Measurements from ENCODE around the gene CEP20. TPM values are rescaled to one million over a fixed set of nuclear protein-coding genes. Genes with fewer than 3 reads are reported as not detected.
"Not testable (repeated sequence)": the region's sequence is repeated elsewhere in the genome, so short reads cannot be mapped to it uniquely, and the experiment has no call there.

Gene CEP20
- 32.0 TPM for total RNA-seq
- long read RNA-seq, transcript FOPNL-201 (5 exons, 2,275 nt): major isoform, 21 of 28 reads
- long read RNA-seq, partial matches to known transcripts: 0 of 28 reads
- long read RNA-seq, other reads (novel, unspliced or antisense): 2 of 28 reads

DNA sequence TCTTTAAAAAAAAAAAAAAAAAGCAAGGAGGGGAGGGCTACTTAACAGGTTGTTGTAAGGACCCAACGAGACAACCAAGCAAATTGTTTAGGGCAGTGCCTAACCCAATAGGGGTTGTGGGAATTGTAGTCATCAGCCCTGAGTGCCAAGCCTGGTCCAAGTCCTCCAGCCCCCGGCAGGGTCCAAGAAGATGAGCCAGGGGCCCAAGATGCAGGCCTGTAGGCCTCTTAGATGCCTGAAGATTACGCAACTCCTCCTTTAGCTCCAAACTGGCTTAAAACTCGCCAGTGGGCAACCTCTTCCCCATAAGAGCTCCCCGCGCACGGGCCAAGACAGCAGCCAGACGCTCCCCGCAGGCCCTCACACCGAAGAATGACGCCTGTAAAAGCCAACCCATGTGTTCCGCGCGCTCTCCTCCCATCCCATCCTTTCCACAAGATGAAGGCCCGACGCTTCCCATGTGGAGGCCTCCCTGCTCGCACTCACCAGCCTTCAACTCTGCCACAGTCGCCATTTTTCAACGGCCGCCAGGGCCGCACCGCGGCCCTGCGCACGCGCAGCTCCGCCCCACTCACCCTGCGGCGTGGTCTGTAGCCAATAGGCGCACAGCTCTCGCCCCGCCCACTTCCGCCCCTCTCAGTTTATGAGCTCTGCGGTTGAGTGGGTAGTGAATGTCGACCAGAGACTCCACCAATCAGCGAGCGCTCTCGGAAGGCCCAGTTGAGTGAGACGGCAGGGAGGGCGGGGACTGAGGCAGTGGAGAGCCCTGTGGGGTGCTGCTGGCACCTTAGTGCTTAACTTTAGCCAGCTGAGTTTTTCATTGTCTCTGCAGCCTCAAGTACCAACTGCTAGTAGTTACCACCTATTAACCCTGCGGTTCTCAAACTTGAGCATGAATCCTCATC, at the start of gene CEP20:
Gene CEP20 (minus strand): TSS at position 532 of the 905 bp plus-strand sequence. CDS start 18 bp downstream, at position 514.
- DNase-seq (ENCODE audit: missing footprints) (peak; percentile 100), ATAC-seq (peak; percentile 100)
- intact Hi-C loops (cut with DNase I): loop anchor here (5.0 kb wide), 2 partner anchors 64 to 134 kb away; no protein-coding TSS in a partner anchor

DNA sequence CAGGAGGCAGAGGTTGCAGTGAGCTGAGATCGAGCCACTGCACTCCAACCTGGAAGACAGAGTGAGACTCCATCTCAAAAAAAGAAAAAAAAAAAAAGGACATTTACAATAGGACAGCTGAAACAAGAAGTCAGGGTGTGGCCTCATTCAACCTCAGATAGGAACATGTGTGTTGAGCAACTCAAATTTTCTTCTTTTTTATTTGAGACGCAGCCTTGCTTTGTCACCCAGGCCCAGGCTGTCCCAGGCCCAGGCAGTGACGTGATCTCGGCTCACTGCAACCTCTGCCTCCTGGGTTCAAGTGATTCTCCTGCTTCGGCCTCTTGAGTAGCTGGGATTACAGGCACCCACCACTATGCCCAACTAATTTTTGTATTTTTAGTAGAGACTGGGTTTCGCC, 48.4 kb upstream of the CEP20 start:
- ATAC-seq; intact Hi-C loops (cut with DNase I); DNase-seq (ENCODE audit: missing footprints): not testable (repeated sequence)

DNA sequence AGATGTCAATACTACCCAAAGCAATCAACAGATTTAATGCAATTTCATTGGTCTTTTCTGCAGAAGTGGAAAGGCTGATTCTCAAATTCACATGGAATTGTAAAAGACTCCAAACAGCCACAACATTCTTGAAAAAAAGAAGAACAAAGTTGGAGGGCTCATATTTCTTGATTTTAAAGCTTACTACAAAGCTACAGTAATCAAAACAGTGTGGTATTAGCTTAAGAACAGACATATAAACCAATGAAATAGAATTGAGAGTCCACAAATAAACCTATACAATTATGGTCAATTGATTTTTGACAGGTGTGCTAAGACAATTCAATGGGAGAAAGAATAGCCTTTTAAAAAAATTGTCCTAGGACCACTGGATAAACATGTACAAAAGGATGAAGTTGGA, 46.6 kb upstream of the CEP20 start:
- no peak for DNase-seq (ENCODE audit: missing footprints)
- no peak for ATAC-seq
- intact Hi-C loops (cut with DNase I): no loop called here

DNA sequence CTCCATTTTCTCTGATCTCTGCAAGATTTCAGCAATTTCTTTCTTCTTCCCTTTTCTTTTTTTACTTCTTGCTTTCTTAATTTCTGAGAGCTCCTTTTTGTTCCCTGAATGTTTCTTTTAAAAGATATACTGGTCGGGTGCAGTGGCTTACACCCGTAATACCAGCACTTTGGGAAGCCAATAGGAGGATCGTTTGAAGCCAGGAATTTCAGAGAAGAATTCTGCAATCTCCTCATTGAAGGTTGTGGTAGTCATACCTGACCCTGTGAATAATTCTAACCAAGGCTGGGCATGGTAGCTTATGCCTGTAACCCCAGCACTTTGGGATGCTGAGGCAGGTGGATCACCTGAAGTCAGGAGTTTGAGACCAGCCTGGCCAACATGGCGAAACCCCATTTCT, 45.4 kb upstream of the CEP20 start:
- intact Hi-C loops (cut with DNase I): no loop called here
- DNase-seq (ENCODE audit: missing footprints) (no peak), ATAC-seq (no peak)

DNA sequence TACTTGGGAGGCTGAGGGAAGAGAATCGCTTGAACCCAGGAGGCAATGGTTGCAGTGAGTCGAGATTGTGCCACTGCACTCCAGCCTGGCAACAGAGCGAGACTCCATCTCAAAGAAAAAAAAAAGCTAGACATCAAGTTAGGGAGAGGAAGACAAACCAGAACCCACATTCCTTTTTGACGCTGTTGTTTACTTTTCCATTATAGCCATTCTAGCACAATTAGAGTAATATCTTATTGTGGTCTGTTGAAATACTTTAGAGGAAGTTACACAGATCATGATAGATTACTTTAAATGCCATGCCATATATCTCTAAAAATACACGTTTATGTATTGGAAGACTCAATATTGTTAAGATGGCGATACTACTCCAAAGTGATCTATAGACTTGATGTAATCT, 44.5 kb upstream of the CEP20 start:
- no peak for ATAC-seq
- DNase-seq (ENCODE audit: missing footprints): no peak

GRCh38 chr16:15928261-15929104, 40.1 kb upstream of the CEP20 start:
- intact Hi-C loops (cut with DNase I): no loop called here
- ATAC-seq (no peak), DNase-seq (ENCODE audit: missing footprints) (no peak)

More for the DNA sequence above, 44.5 kb upstream of the CEP20 start:
- intact Hi-C loops (cut with DNase I): no loop called here

DNA sequence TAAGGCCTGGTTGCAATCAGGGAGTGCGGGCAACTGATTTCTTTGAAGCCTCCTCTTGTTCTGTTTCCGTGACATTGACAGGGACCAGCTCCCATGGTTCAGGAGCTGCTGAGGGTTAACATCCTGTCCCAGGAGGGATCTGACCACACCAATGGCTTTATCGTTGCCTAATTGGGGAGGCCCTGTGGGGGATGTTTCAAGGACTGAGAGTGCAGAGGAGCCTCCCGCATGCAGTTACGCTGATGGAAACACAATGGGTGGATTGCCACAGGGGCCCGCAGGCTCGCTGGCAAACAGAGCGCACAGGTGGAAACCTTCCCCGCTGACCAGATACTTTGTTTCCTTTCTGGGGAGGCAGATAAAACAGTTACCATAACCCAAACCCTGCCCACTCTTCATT, 37.2 kb upstream of the CEP20 start:
- ATAC-seq: no peak
- intact Hi-C loops (cut with DNase I): no loop called here
- no peak for DNase-seq (ENCODE audit: missing footprints)

DNA sequence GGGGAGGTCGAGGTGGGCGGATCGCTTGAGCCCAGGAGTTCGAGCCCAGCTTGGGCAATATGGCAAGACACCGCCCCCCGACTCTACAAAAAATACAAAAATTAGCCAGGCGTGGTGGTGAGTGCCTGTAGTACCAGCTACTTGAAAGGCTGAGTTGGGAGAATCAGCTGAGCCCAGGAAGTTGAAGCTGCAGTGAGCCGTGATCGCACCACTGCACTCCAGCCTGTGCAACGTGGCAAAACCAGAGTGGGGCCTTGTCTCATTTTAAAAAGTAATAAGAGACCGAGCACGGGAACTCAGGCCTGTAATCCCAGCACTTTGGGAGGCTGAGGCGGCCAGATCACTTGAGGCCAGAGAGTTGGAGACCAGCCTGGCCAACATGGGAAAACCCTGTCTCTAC, 36.6 kb upstream of the CEP20 start:
- ATAC-seq (no peak), DNase-seq (ENCODE audit: missing footprints) (no peak)
- intact Hi-C loops (cut with DNase I): no loop called here

DNA sequence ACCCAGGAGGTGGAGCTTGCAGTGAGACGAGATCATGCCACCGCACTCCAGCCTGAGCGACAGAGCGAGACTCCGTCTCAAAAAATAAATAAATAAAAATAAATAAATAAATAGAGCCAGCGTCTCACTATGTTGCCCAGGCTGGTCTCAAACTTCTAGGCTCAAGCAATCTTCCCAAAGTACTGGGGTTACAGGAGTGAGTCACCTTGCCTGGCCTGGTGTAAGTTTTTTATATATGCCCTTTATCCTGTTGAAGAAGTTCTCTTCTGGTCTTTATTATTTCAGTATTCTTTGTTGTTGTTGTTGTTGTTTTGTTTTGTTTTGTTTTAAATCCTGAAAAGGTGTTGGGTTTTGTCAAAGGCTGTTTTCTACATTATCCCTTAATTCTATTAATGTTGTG, 30.9 kb upstream of the CEP20 start:
- DNase-seq (ENCODE audit: missing footprints): no peak
- intact Hi-C loops (cut with DNase I): no loop called here
- no peak for ATAC-seq

DNA sequence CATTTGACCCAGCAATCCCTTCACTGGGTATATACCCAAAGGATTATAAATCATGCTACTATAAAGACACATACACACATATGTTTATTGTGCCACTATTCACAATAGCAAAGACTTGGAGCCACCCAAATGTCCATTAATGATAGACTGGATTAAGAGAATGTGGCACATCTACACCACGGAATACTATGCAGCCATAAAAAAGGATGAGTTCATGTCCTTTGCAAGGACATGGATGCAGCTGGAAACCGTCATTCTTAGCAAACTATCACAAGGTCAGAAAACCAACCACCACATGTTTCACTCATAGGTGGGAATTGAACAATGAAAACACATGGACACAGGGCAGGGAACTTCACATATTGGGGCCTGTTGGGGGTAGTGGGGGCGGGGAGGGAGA, 29.9 kb upstream of the CEP20 start:
- ATAC-seq; intact Hi-C loops (cut with DNase I); DNase-seq (ENCODE audit: missing footprints): not testable (repeated sequence)

DNA sequence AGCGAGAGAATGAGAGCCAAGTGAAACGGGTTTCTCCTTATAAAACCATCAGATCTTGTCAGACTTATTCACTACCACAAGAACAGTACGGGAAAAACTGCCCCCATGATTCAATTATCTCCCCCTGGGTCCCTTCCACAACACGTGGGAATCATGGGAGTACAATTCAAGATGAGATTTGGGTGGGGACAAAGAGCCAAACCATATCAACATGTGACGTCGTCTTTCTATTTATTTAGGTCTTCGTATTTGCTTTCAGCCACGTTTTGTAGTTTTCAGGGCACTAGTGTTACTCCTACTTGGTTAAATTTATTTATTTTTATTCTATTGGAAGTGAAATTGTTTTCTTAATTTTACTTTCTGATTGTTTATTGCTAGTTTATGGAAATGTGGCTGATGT, 27.9 kb upstream of the CEP20 start:
- no peak for DNase-seq (ENCODE audit: missing footprints)
- intact Hi-C loops (cut with DNase I): no loop called here
- no peak for ATAC-seq

- no peak for ATAC-seq
- DNase-seq (ENCODE audit: missing footprints): no peak
- intact Hi-C loops (cut with DNase I): no loop called here
Measured at GRCh38 chr16:15915555-15916081, 27.2 kb upstream of the CEP20 start.

DNA sequence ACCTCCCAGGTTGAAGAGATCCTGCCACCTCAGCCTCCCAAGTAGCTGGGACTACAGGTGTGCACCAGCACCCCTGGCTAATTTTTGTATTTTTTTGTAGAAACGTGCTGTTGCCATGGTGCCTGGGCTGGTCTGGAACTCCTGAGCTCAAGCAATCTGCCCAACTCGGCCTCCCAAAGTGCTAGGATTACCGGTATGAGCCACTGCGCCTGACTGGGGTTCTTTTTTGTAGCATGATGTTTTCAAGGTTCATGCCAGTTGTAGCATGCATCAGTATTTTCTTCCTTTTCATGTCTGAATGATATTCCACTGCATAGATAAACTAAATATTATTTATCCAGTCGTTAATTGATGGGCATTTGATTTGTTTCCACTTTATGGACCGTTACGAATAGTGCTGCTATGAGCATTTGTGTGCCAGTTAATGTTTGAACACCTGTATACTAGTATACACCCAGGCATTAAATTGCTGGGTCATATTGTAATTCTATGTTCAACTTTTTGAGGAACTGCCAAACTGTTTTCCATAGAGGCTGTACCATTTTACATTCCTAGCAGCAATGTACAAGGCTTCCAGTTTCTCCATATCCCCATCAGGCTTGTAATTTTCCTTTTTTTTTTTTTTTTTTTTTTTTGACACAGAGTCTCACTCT, 24.8 kb upstream of the CEP20 start:
- intact Hi-C loops (cut with DNase I): no loop called here
- DNase-seq (ENCODE audit: missing footprints): no peak
- ATAC-seq: no peak

- DNase-seq (ENCODE audit: missing footprints) (no peak), ATAC-seq (no peak)
- intact Hi-C loops (cut with DNase I): no loop called here
Measured at GRCh38 chr16:15911198-15911597, 22.8 kb upstream of the CEP20 start.

- DNase-seq (ENCODE audit: missing footprints) (no peak), ATAC-seq (no peak)
- intact Hi-C loops (cut with DNase I): no loop called here
Measured at GRCh38 chr16:15907863-15908478, 19.6 kb upstream of the CEP20 start.

DNA sequence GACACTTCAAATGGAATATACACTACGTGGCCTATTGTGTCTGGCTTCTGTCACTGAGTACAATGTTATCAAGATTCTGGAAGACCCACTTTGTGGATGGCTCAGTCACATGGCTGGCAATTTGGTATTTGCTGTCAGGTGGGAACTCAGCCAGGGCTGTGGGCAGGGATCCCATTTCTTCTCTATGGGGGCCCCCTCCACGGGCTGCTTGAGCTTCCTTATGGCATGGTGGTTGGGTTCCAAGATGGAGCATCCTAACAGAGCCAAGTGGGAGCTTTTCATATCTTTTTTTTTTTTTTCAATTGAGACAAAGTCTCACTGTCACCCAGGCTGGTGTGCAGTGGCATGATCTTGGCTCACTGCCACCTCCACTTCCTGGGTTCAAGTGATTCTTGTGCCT, 18.0 kb upstream of the CEP20 start:
- intact Hi-C loops (cut with DNase I): no loop called here
- ATAC-seq: no peak
- no peak for DNase-seq (ENCODE audit: missing footprints)

GRCh38 chr16:15903960-15904359, 15.6 kb upstream of the CEP20 start:
- intact Hi-C loops (cut with DNase I): no loop called here
- no peak for DNase-seq (ENCODE audit: missing footprints)
- no peak for ATAC-seq

- intact Hi-C loops (cut with DNase I): no loop called here
- ATAC-seq: no peak
- no peak for DNase-seq (ENCODE audit: missing footprints)
Measured at GRCh38 chr16:15900901-15901500, 12.6 kb upstream of the CEP20 start.
